ENCODE data around the gene STAG2.

DNA sequence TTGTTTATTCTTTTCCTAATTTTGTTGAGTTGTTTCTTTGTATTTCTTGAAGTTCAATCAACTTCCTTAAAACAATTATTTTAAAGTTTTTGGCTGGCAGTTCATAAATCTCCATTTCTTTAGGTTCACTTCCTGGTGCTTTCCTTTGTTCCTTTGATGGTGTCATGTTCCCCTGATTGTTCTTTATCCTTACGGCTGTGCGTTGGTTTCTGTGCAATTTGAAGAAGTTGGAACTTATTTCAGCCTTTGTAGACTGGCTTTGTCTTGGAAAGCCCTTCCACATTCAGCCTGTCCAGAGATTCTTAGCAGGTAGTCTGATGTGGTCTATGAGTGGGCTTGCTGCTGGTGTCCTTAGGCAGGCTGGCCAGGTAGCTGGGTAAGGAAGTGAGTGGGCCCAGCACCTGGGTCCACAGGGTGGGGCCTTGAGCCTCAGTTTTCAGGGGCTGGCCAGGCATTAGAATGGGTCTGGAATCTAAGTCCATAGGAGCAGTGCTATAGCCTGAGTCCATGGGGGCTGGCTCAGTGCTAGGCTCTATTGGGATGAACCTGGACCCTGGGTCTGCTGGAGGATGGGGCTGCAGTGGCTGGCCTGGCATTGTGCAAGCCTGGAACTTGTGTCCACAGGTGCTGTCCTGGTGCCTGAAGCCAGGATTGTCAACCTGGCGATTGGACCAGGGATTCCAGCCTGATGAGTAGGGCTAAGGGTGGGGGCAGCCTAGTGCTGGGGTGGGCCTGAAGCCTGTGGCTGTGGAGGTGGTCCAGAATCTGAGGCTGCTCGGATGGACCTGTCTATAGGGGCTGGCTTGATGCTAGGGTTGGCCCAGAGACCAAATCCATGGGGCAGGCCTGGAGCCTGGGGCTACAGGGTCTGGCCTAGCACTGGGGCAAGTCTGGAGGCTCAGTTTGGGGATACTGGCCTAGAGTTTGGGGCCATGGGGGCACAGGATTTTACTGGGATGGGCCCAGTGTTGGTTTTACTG lies 152.4 kb downstream of the STAG2 start:
- TF ChIP-seq SP1 (IDR thresholded peaks at IDR 0.05), result no peak
- TF ChIP-seq FOXK2 (IDR thresholded peaks at IDR 0.05), result no peak
- TF ChIP-seq BHLHE40 (IDR thresholded peaks at IDR 0.05; ENCODE audit: borderline replicate concordance), result no peak
- TF ChIP-seq, protein P1, sequence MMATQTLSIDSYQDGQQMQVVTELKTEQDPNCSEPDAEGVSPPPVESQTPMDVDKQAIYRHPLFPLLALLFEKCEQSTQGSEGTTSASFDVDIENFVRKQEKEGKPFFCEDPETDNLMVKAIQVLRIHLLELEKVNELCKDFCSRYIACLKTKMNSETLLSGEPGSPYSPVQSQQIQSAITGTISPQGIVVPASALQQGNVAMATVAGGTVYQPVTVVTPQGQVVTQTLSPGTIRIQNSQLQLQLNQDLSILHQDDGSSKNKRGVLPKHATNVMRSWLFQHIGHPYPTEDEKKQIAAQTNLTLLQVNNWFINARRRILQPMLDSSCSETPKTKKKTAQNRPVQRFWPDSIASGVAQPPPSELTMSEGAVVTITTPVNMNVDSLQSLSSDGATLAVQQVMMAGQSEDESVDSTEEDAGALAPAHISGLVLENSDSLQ (IDR thresholded peaks at IDR 0.05), result no peak
- no peak for TF ChIP-seq SUZ12 (IDR thresholded peaks at IDR 0.05)
- TF ChIP-seq ARNT (IDR thresholded peaks at IDR 0.05), result no peak
- TF ChIP-seq L3MBTL2 (conservative IDR thresholded peaks at IDR 0.05), result no peak
- no peak for TF ChIP-seq ELF4 (IDR thresholded peaks at IDR 0.05)
- TF ChIP-seq TARDBP (IDR thresholded peaks at IDR 0.05), result no peak

Data from HEK293T (cell line).